Loucy (cell line): ENCODE results near the gene PIGU.

Source experiments
- H2AFZ ChIP-seq: fragments of 200-600 bp; sonication (generic); 2 replicates; pipeline ENCODE4 v1.6.0; 2016; ENCODE audit warnings: antibody characterized with exemption, mild to moderate bottlenecking, low read length, moderate library complexity
- H3F3A ChIP-seq: fragments of 200-600 bp; 2 replicates; pipeline ENCODE4 v1.6.0; 2016; ENCODE audit warnings: antibody characterized with exemption, low read depth, mild to moderate bottlenecking
- H3K27me3 ChIP-seq: fragments of 200-600 bp; sonication (generic); 2 replicates; pipeline ENCODE4 v1.6.1; 2014; ENCODE audit warnings: low read length, mild to moderate bottlenecking; ENCODE audit not compliant: insufficient read depth, poor library complexity, severe bottlenecking
- H3K36me3 ChIP-seq: fragments of 200-600 bp; sonication (generic); 2 replicates; pipeline ENCODE4 v1.6.1; 2016; ENCODE audit warnings: low read length; ENCODE audit not compliant: insufficient read depth
- H3K4me1 ChIP-seq: fragments of 200-600 bp; sonication (generic); 2 replicates; pipeline ENCODE4 v1.5.1; 2014; ENCODE audit warnings: low read length, mild to moderate bottlenecking; ENCODE audit not compliant: insufficient read depth, poor library complexity, severe bottlenecking
- H3K4me2 ChIP-seq: fragments of 200-600 bp; sonication (generic); 2 replicates; pipeline ENCODE4 v1.6.0; 2014; ENCODE audit warnings: antibody characterized with exemption, low read length, low read depth, mild to moderate bottlenecking; ENCODE audit not compliant: poor library complexity, severe bottlenecking
- H3K4me3 ChIP-seq: fragments of 200-600 bp; sonication (generic); 2 replicates; pipeline ENCODE4 v1.5.1; 2014; ENCODE audit warnings: low read length, mild to moderate bottlenecking, mixed read lengths; ENCODE audit not compliant: poor library complexity, severe bottlenecking
- H3K79me2 ChIP-seq: fragments of 200-600 bp; sonication (generic); 2 replicates; pipeline ENCODE4 v1.6.1; 2014; ENCODE audit warnings: low read length; ENCODE audit not compliant: insufficient read depth
- H3K9ac ChIP-seq: fragments of 200-600 bp; sonication (generic); 2 replicates; pipeline ENCODE4 v1.6.0; 2014; ENCODE audit warnings: mild to moderate bottlenecking, low read depth, low read length, moderate library complexity; ENCODE audit not compliant: poor library complexity, severe bottlenecking
- H3K9me2 ChIP-seq: fragments of 200-600 bp; sonication (generic); replicated peaks from 2 replicates; pipeline ENCODE4 v1.6.1; 2016; ENCODE audit warnings: low read depth, low read length, mixed read lengths
- H3K9me3 ChIP-seq: fragments of 200-600 bp; sonication (generic); 2 replicates; pipeline ENCODE4 v1.6.1; 2014; ENCODE audit warnings: mild to moderate bottlenecking, antibody characterized with exemption, low read length, low read depth; ENCODE audit not compliant: insufficient read depth
- H4K20me1 ChIP-seq: fragments of 200-600 bp; sonication (generic); 2 replicates; pipeline ENCODE4 v1.6.0; 2014; ENCODE audit warnings: antibody characterized with exemption, low read length, mild to moderate bottlenecking; ENCODE audit not compliant: insufficient read depth, poor library complexity, severe bottlenecking
- EZH2phosphoT487 ChIP-seq: fragments of 200-600 bp; IDR thresholded peaks from 2 replicates; pipeline ENCODE4 v1.6.1; 2018; ENCODE audit warnings: antibody characterized with exemption, mild to moderate bottlenecking, moderate library complexity, borderline replicate concordance
- TF ChIP-seq, protein P1 (sequence below): fragments of 200-600 bp; sonication (generic); conservative IDR thresholded peaks from 2 replicates; pipeline ENCODE4 v1.5.1; 2014; ENCODE audit warnings: mild to moderate bottlenecking, antibody characterized with exemption, low read length

Gene PIGU

DNA sequence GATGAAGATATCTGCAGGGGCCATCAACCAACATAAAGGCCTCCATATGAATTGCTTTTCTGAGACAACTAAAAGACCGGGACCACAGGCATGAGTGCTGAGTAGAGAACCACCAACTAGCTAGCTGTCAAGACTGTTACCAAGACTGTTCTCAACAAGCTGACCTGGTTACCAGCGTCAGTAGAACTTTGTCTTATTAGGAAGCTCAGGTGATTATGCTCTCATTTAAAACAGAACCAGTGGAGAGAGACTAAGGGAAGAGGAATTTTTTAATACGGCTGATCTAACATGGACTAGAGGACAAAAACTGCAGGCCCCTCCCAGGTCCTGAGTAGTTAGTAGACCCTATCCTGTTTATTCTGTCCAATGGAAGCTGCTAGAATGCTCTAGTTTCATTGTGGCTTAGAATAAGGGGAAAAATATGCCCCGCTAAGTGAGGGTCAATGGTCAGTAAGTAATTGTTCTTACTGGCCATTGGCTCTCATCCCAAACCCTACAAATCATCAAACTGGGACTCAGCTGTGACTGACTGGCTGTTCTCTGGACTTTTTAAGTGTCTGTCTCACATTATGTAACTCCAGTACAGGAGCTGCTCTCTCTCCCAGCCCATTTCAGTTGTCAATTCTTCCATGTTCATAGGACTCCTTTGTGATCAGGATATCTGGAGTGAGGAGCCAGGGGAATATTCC, 164.5 kb downstream of the PIGU start:
- no peaks in the 10 kb centered on the region for H3K27me3 ChIP-seq
- H4K20me1 ChIP-seq: peaks cover 8% of the 10 kb centered on the region
- H3K9me2 ChIP-seq: no peaks in the 10 kb centered on the region
- peaks cover 12% of the 10 kb centered on the region for H3K4me1 ChIP-seq
- H3K4me3 ChIP-seq: no peak overlapping the region
- no peak overlapping the region for H3K9ac ChIP-seq
- peaks cover 16% of the 10 kb centered on the region for H3K79me2 ChIP-seq
- no peaks in the 10 kb centered on the region for H3F3A ChIP-seq
- H3K9me3 ChIP-seq: no peaks in the 10 kb centered on the region
- TF ChIP-seq, protein P1, sequence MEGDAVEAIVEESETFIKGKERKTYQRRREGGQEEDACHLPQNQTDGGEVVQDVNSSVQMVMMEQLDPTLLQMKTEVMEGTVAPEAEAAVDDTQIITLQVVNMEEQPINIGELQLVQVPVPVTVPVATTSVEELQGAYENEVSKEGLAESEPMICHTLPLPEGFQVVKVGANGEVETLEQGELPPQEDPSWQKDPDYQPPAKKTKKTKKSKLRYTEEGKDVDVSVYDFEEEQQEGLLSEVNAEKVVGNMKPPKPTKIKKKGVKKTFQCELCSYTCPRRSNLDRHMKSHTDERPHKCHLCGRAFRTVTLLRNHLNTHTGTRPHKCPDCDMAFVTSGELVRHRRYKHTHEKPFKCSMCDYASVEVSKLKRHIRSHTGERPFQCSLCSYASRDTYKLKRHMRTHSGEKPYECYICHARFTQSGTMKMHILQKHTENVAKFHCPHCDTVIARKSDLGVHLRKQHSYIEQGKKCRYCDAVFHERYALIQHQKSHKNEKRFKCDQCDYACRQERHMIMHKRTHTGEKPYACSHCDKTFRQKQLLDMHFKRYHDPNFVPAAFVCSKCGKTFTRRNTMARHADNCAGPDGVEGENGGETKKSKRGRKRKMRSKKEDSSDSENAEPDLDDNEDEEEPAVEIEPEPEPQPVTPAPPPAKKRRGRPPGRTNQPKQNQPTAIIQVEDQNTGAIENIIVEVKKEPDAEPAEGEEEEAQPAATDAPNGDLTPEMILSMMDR: no peak
- no peak for TF ChIP-seq EZH2phosphoT487
- H3K36me3 ChIP-seq: peaks cover 25% of the 10 kb centered on the region; the same call in 1 of the 2 replicates
- H2AFZ ChIP-seq: no peak overlapping the region
- H3K4me2 ChIP-seq: no peak overlapping the region

DNA sequence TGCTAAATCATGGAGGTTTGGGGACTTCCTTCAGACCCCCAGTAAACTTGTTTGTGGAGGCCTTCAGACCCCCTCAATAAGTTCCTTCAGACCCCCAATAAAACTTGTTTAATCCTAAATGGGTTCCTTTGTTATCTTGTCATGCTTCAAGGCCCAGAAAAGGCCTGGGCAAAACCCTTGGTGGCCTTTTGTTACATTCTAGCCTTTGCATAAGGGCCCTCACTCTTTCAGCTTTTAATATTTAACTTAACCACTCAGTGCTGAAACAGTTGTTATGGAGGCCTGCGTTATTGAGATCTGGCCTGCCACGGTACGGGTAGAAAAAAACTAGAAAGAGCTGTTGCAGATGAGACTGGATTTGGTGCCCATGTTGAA, 165.0 kb downstream of the PIGU start:
- no peaks in the 10 kb centered on the region for H3K27me3 ChIP-seq
- H3F3A ChIP-seq: no peaks in the 10 kb centered on the region
- H3K9me3 ChIP-seq: no peaks in the 10 kb centered on the region
- no peak overlapping the region for H3K4me2 ChIP-seq
- H3K4me1 ChIP-seq: peaks cover 7% of the 10 kb centered on the region
- TF ChIP-seq EZH2phosphoT487: no peak
- H2AFZ ChIP-seq: no peak overlapping the region
- peaks cover 28% of the 10 kb centered on the region; the same call in 1 of the 2 replicates for H3K36me3 ChIP-seq
- H4K20me1 ChIP-seq: peaks cover 2% of the 10 kb centered on the region
- no peaks in the 10 kb centered on the region for H3K9me2 ChIP-seq
- H3K4me3 ChIP-seq: no peak overlapping the region
- H3K9ac ChIP-seq: no peak overlapping the region
- peaks cover 11% of the 10 kb centered on the region for H3K79me2 ChIP-seq

DNA sequence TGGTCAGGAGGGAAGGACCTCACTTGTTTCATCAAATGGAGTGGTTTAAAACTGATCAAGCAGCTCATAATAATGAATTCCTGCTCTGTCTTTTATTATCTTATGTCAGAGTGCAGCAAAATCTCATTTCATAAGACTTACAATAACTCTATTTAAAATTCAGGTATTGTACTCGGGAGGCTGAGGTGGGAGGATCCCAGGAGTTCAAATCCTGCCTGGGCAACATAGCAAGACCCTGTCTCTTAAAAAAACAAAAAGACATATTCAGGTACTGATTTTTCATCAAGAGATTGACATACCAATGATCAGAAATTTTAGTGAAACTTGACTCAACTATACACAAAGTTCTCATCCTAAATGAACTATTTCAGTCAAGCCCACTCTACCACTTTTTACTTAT, 166.3 kb downstream of the PIGU start:
- H3K4me2 ChIP-seq: no peak overlapping the region
- no peak overlapping the region for H2AFZ ChIP-seq
- no peaks in the 10 kb centered on the region for H4K20me1 ChIP-seq
- peaks cover 41% of the 10 kb centered on the region; the same call in 1 of the 2 replicates for H3K36me3 ChIP-seq
- no peaks in the 10 kb centered on the region for H3K9me2 ChIP-seq
- peaks cover 7% of the 10 kb centered on the region; the same call in 1 of the 2 replicates for H3K79me2 ChIP-seq
- H3K27me3 ChIP-seq: no peaks in the 10 kb centered on the region
- H3K9ac ChIP-seq: no peak overlapping the region
- peaks cover 7% of the 10 kb centered on the region for H3K4me1 ChIP-seq
- no peaks in the 10 kb centered on the region for H3F3A ChIP-seq
- H3K4me3 ChIP-seq: no peak overlapping the region
- H3K9me3 ChIP-seq: no peaks in the 10 kb centered on the region
- no peak for TF ChIP-seq EZH2phosphoT487
- TF ChIP-seq, protein P1: no peak
